ENCODE data around the gene ZNF438. TPM values are rescaled to one million over a fixed set of nuclear protein-coding genes. Genes with fewer than 3 reads are reported as not detected.
"Not testable (repeated sequence)": the region's sequence is repeated elsewhere in the genome, so short reads cannot be mapped to it uniquely, and the experiment has no call there.

Gene ZNF438
- total RNA-seq, 2 experiments from 2014 or later: 2.1 to 2.5 TPM

GRCh38 chr10:30990351-30990750 lies 41.3 kb downstream of the ZNF438 start:
- no peak for DNase-seq
- H3K9me3 Mint-ChIP-seq: peaks cover 5% of the 10 kb centered on the region
- peaks cover 10% of the 10 kb centered on the region for H3K36me3 Mint-ChIP-seq
- H3K27me3 Mint-ChIP-seq: no peaks in the 10 kb centered on the region
- H3K27ac Mint-ChIP-seq: no peak overlapping the region
- H3K4me1 Mint-ChIP-seq: peaks cover 6% of the 10 kb centered on the region
- H3K4me3 Mint-ChIP-seq: no peak overlapping the region

DNA sequence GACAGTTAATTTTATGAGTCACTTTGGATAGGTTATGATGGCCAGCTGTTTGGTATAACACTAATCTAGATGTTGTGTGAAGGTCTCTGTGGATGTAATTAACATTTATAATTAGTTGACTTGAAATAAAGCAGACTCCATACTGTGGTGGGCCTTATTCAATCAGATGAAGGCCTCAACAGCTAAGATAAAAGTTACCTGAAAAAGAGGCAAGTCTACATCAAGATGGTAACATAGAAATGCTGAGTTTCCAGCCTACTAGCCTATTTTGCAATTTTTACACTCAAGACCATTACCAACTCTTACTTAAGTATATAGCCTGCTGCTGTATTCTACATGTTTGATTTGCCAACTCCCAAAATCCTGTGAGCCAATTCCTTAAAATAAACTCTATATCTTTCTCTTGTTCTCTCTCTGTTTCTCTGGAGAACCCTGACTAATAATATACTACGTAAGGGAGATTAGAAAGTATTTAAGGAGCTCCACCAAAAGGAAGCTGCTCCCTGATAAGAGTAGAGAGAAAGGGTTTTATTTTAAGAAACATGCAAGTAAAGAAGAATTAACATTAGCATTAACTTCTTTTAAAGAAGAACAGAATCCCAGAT lies 42.7 kb downstream of the ZNF438 start:
- no peak for DNase-seq
- H3K4me3 Mint-ChIP-seq: no peak overlapping the region
- no peaks in the 10 kb centered on the region for H3K9me3 Mint-ChIP-seq
- H3K4me1 Mint-ChIP-seq: peaks cover 6% of the 10 kb centered on the region
- H3K36me3 Mint-ChIP-seq: peaks cover 2% of the 10 kb centered on the region
- H3K27me3 Mint-ChIP-seq: no peaks in the 10 kb centered on the region
- no peak overlapping the region for H3K27ac Mint-ChIP-seq

DNA sequence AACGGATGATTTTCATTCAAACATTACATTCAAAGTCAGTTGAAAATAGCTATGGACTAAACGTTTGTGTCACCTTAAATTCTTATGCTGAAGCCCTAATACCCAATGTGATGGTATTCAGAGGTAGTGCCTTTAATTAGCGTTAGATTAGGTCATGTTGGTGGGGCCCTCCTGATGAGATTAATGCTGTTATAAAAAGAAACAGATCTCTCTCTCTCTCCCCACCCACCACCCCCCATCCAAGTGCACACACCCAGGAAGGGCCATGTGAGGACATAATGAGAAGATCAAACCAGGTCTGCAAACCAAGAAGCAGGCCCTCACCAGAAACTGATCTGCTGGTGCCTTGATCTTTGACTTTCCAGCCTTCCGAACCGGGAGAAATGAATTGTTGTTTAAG lies 44.2 kb downstream of the ZNF438 start:
- Mint-ChIP-seq H3K36me3 (peaks cover 5% of the 10 kb centered on the region), H3K27me3 (no peaks in the 10 kb centered on the region), H3K9me3 (peaks cover 5% of the 10 kb centered on the region), H3K4me3 (no peak overlapping the region), H3K4me1 (peaks cover 11% of the 10 kb centered on the region), H3K27ac (no peak overlapping the region)
- no peak for DNase-seq

- Mint-ChIP-seq H3K27me3 (no peaks in the 10 kb centered on the region), H3K9me3 (peaks cover 5% of the 10 kb centered on the region), H3K36me3 (peaks cover 5% of the 10 kb centered on the region), H3K4me3 (no peak overlapping the region), H3K27ac (no peak overlapping the region), H3K4me1 (peaks cover 8% of the 10 kb centered on the region)
- no peak for DNase-seq
These were observed 45.6 kb downstream of the ZNF438 start for GRCh38 chr10:30986053-30986555.

- H3K4me3 Mint-ChIP-seq: no peak overlapping the region
- H3K9me3 Mint-ChIP-seq: peaks cover 5% of the 10 kb centered on the region
- no peak overlapping the region for H3K27ac Mint-ChIP-seq
- H3K36me3 Mint-ChIP-seq: peaks cover 5% of the 10 kb centered on the region
- no peak for DNase-seq
- H3K27me3 Mint-ChIP-seq: no peaks in the 10 kb centered on the region
- H3K4me1 Mint-ChIP-seq: peaks cover 8% of the 10 kb centered on the region
These were observed 46.2 kb downstream of the ZNF438 start for GRCh38 chr10:30985512-30985911.

- peaks cover 8% of the 10 kb centered on the region for H3K4me1 Mint-ChIP-seq
These were observed 46.9 kb downstream of the ZNF438 start for GRCh38 chr10:30984563-30985328.

GRCh38 chr10:30983209-30983608 lies 48.5 kb downstream of the ZNF438 start:
- H3K9me3 Mint-ChIP-seq, H3K27me3 Mint-ChIP-seq, H3K4me1 Mint-ChIP-seq, DNase-seq, H3K4me3 Mint-ChIP-seq: not testable (repeated sequence)
- Mint-ChIP-seq H3K27ac (peak overlapping the region; percentile 6), H3K36me3 (peaks cover 10% of the 10 kb centered on the region)

More at GRCh38 chr10:30984563-30985328, 46.9 kb downstream of the ZNF438 start:
- DNase-seq: no peak
- Mint-ChIP-seq H3K27me3 (no peaks in the 10 kb centered on the region), H3K27ac (no peak overlapping the region), H3K4me3 (no peak overlapping the region), H3K9me3 (peaks cover 5% of the 10 kb centered on the region), H3K36me3 (peaks cover 5% of the 10 kb centered on the region)

DNA sequence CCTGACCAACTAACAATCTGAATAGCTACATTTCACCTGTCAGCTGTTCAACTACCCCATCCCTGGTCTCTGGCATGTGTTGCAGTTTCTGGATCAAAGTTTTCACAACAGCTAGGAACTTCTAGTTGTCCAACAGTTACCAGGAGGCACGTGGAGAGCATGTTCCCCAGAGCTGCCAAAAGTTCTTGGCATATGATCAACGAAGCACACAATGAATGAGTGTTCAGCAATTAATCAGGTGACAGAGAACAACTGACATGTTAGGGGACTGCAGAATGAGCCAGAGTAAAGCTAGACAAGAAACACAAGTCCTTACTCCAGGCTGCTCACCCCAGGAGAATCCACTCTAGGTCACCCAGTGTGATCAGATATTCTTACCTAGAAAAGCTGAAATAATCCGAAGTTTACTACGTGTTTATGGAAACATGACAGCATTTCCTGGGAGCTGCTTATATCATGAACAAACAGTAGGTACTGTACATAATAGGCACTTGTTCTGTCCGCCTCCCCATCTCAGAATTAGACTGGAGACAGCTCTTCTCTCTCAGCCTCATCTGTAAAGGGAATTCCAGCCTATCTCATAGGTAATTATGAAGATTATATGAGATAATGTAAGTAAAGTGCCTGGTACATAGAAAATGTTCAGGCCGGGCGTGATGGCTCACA lies 50.6 kb downstream of the ZNF438 start:
- H3K4me1 Mint-ChIP-seq: peaks cover 5% of the 10 kb centered on the region
- H3K27ac Mint-ChIP-seq: no peak overlapping the region
- peaks cover 9% of the 10 kb centered on the region for H3K9me3 Mint-ChIP-seq
- H3K4me3 Mint-ChIP-seq: no peak overlapping the region
- no peaks in the 10 kb centered on the region for H3K27me3 Mint-ChIP-seq
- peaks cover 10% of the 10 kb centered on the region for H3K36me3 Mint-ChIP-seq
- no peak for DNase-seq

GRCh38 chr10:30979956-30980355 lies 51.7 kb downstream of the ZNF438 start:
- DNase-seq: no peak
- Mint-ChIP-seq H3K27ac (no peak overlapping the region), H3K36me3 (peaks cover 10% of the 10 kb centered on the region), H3K27me3 (no peaks in the 10 kb centered on the region), H3K4me1 (peaks cover 5% of the 10 kb centered on the region), H3K4me3 (no peak overlapping the region), H3K9me3 (peaks cover 9% of the 10 kb centered on the region)

DNA sequence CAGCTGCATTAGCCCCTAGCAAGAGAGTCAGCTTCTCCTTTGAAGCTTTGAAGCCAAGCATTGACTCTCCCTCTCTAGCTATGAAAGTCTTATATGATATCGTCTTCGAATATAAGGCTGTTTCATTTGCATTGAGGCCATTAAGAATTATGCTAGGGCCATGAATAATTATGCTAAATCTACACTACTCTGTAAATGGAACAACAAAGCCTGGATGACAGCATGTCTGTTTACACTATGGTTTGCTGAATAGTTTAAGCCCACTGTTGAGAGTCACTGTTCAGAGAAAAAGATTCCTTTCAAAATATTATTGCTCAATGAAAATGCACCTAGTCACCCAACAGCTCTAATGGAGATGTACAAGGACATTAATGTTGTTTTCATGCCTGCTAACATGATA lies 52.8 kb downstream of the ZNF438 start:
- H3K27me3 Mint-ChIP-seq: no peaks in the 10 kb centered on the region
- H3K4me3 Mint-ChIP-seq: no peak overlapping the region
- no peak for DNase-seq
- H3K36me3 Mint-ChIP-seq: peaks cover 10% of the 10 kb centered on the region
- H3K9me3 Mint-ChIP-seq: peaks cover 9% of the 10 kb centered on the region
- H3K4me1 Mint-ChIP-seq: peaks cover 5% of the 10 kb centered on the region
- no peak overlapping the region for H3K27ac Mint-ChIP-seq

GRCh38 chr10:30977385-30977784 lies 54.3 kb downstream of the ZNF438 start:
- H3K27ac Mint-ChIP-seq: no peak overlapping the region
- no peak overlapping the region for H3K4me3 Mint-ChIP-seq
- no peaks in the 10 kb centered on the region for H3K4me1 Mint-ChIP-seq
- peaks cover 5% of the 10 kb centered on the region for H3K36me3 Mint-ChIP-seq
- peaks cover 4% of the 10 kb centered on the region for H3K9me3 Mint-ChIP-seq
- no peak for DNase-seq
- no peaks in the 10 kb centered on the region for H3K27me3 Mint-ChIP-seq

GRCh38 chr10:30974773-30975415 lies 56.8 kb downstream of the ZNF438 start:
- no peak for DNase-seq
- no peaks in the 10 kb centered on the region for H3K27me3 Mint-ChIP-seq

GRCh38 chr10:30974355-30974754 lies 57.3 kb downstream of the ZNF438 start:
- peaks cover 5% of the 10 kb centered on the region for H3K4me1 Mint-ChIP-seq
- H3K36me3 Mint-ChIP-seq: peaks cover 3% of the 10 kb centered on the region
- DNase-seq: no peak
- H3K27me3 Mint-ChIP-seq: no peaks in the 10 kb centered on the region
- H3K9me3 Mint-ChIP-seq: peaks cover 2% of the 10 kb centered on the region
- H3K27ac Mint-ChIP-seq: no peak overlapping the region
- no peak overlapping the region for H3K4me3 Mint-ChIP-seq

More at GRCh38 chr10:30974773-30975415, 56.8 kb downstream of the ZNF438 start:
- Mint-ChIP-seq H3K4me3 (no peak overlapping the region), H3K27ac (no peak overlapping the region), H3K4me1 (peaks cover 2% of the 10 kb centered on the region), H3K36me3 (peaks cover 5% of the 10 kb centered on the region), H3K9me3 (peaks cover 4% of the 10 kb centered on the region)

GRCh38 chr10:30973737-30974136 lies 57.9 kb downstream of the ZNF438 start:
- no peak overlapping the region for H3K4me3 Mint-ChIP-seq
- no peaks in the 10 kb centered on the region for H3K36me3 Mint-ChIP-seq
- H3K27ac Mint-ChIP-seq: no peak overlapping the region
- no peaks in the 10 kb centered on the region for H3K9me3 Mint-ChIP-seq
- no peak for DNase-seq
- no peaks in the 10 kb centered on the region for H3K27me3 Mint-ChIP-seq
- H3K4me1 Mint-ChIP-seq: peaks cover 6% of the 10 kb centered on the region

Data from activated naive CD8-positive, alpha-beta T cell treated with anti-CD3 and anti-CD28 coated beads for 36 hours (primary cell).